ENCODE data around the gene CLNK.

CLNK gene

DNA sequence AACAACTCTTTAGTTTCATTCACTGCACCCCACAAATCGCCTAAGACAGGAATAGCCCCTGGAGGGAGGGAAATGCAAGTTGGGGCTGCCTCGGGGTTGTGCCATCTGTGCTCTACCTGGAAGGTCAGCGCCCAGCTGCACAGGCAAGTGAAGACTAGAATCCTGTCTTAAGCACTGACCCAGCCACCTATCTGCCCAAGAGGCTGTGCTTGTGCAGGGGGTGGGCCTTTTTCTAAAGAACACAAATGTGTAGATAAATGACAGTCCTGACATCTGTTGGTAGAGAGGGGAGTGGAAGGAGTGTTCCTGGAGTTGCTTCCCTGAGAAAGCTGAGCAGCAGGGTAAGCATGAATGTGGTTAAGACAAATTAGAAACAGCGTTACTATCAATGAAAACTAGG lies 243.1 kb downstream of the CLNK start:
- no peak for DNase-seq

GRCh38 chr4:10438924-10439323 lies 245.6 kb downstream of the CLNK start:
- DNase-seq: no peak

DNA sequence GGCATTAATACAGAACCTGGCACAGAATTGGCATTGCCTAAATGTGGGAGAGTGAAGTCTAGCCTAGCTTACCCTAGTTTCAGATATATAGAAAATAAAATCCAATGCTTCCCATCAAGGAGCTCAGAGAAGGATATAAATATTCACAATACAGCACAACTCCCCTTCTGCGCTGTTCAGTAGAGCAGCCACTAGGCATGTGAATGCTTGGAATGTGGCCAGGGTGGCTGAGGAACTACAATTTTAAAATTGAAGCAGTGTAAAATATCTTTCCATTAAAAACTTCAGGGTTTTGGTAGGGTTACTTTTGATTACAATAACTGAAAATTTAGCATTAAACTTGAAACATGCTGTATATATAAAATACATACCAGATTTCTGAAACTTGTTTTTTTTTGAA lies 246.8 kb downstream of the CLNK start:
- DNase-seq: no peak

Measured in fibroblast of skin of right biceps (primary cell).